GM12801 (cell line): ENCODE measurements around the gene CPA1.

ENCODE experiments used
- TF ChIP-seq, protein P1 (sequence below): IDR thresholded peaks from one replicate; pipeline ENCODE4 v1.5.1; 2011; ENCODE audit warnings: control low read depth; ENCODE audit not compliant: insufficient read length; ENCODE audit errors: extremely low read depth

The CPA1 gene

DNA sequence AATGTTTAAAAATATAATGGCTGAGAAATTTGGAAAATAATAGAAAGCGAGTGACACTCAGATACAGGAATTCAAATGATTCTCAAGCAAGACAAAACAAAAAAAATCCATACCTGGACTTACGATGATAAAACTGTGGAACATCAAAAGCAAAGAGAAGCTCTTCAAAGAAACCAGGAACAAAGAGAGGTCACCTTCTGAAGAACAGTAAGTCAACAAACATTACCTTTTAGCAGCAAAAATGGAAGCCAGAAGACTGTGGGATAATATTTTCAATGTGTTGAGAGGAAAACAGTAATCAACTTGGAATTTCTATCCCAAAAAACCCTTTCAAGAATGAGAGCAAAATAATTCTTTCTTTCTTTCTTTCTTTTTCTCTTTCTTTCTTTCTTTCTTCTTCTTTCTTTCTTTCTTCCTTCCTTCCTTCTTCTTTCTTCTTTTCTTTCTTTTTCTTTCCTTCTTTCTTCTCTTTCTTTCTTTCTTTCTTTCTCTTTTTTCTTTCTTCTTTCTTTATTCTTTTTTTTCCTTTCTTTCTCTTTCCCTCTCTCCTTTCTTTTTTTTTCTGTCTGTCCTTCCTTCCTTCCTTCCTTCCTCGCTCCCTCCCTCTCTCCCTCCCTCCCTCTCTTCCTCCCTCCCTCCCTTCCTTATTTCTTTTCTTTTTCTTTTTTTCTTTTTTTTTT, 37.5 kb upstream of the CPA1 start:
- TF ChIP-seq, protein P1, sequence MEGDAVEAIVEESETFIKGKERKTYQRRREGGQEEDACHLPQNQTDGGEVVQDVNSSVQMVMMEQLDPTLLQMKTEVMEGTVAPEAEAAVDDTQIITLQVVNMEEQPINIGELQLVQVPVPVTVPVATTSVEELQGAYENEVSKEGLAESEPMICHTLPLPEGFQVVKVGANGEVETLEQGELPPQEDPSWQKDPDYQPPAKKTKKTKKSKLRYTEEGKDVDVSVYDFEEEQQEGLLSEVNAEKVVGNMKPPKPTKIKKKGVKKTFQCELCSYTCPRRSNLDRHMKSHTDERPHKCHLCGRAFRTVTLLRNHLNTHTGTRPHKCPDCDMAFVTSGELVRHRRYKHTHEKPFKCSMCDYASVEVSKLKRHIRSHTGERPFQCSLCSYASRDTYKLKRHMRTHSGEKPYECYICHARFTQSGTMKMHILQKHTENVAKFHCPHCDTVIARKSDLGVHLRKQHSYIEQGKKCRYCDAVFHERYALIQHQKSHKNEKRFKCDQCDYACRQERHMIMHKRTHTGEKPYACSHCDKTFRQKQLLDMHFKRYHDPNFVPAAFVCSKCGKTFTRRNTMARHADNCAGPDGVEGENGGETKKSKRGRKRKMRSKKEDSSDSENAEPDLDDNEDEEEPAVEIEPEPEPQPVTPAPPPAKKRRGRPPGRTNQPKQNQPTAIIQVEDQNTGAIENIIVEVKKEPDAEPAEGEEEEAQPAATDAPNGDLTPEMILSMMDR, result no peak

DNA sequence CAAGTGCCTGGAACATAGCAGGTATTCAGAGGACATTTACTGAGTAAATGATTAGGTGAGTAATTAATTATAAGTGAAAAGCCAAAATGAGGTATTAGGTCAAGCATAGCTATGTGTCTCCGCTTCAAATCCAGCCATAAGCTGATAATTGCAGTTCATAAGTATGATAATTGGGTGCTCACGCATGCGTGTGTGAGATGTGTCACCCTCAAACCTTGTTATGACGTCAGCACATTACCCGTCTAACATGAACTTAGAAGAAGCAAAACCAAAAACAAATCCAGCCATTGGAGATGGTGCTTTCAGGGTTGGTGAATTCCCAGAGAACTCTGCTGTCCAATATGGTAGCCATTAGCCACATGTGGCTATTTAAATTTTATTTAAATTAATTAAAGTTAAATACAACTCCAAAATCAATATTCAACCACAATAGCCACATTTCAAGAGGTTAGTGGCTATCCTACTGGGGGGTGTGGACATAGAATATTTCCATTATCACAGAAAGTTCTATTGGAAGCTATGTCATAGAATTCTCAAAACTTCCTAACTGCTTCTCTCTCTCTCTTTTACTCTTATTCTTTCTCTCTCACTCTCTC, 35.9 kb upstream of the CPA1 start, which contains the start of gene CPA5:
Gene CPA5 (plus strand): TSS at position 546 of the 596 bp plus-strand sequence. CDS start 1,670 bp downstream, outside the sequence.
- TF ChIP-seq, protein P1, result no peak

DNA sequence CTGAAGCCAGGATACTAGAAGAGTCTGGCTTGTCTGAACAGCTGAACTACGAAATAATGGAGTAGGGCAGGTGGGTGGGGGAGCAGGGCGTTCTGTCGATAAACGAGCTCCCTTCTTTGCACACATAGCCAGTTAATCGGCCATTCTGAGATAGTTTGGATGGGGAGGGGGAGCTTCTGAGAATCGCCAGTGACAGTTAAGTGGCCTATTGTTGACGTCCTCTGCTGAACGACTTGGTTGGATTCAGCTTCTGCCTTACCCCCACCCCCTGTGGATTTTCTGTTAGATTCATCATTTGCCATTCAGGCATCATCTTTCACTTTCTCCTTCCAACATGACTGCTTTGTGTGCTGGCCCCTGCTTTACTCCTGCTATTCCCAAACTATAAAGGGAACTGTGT, 35.2 kb upstream of the CPA1 start:
- TF ChIP-seq, protein P1, result no peak

DNA sequence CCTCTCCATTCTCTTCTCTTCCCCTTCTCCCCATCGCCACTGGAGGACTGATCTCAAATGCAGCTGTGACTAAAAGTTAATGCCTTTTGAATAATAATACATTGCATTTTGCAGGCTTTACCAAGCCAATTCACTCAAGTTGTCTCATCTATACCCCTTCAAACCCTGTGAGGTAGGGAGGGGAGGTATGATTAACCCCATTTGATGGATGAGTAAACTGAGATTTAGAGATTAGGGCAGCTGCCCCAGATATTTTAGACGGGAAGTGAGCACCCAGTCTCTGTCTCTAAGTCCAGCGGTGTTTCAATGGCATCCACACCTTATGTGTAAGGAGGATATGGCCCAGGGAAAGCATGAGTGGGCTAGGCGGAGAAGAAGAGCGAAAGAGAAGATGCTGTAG, 34.6 kb upstream of the CPA1 start:
- TF ChIP-seq, protein P1, result no peak

GRCh38 chr7:130346177-130346905, 34.0 kb upstream of the CPA1 start:
- TF ChIP-seq, protein P1, result no peak

GRCh38 chr7:130346941-130347340, 33.4 kb upstream of the CPA1 start:
- TF ChIP-seq, protein P1, result no peak
